Hippocampal formation (tissue), 2 donors: ENCODE results near the gene PELI2.

Experiments
- DNase-seq, 2 donors: peaks; one replicate each; lab custom pipeline; 2025; lab: John Stamatoyannopoulos, UW

The PELI2 gene

GRCh38 chr14:56117765-56118610 is at the start of gene PELI2:
TSS of gene PELI2 (plus strand) at chr14:56118411. CDS start at chr14:56118661, 250 bp downstream.
- DNase-seq = peak; percentile 72 to 91

- DNase-seq = no peak
Measured at GRCh38 chr14:56073799-56074198, 44.4 kb upstream of the PELI2 start.

DNA sequence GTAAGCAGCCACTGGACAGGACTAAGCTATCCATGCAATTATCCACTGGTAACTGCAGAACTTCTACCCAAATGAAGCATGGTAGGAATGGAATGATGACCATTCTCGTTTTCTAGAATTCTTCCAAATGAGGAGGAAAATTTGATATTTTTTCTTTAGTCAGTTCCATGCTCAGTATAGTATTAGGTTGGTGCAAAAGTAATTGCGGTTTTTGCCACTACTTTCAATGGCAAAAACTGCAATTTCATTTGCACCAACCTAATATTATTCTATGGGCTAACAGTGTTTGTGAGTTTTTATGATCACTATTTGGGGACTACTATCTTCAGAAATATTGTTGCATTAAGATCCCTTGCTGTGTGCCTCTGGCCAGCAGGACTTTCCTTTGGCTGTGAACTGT is 42.9 kb upstream of the PELI2 start:
- no peak for DNase-seq

DNA sequence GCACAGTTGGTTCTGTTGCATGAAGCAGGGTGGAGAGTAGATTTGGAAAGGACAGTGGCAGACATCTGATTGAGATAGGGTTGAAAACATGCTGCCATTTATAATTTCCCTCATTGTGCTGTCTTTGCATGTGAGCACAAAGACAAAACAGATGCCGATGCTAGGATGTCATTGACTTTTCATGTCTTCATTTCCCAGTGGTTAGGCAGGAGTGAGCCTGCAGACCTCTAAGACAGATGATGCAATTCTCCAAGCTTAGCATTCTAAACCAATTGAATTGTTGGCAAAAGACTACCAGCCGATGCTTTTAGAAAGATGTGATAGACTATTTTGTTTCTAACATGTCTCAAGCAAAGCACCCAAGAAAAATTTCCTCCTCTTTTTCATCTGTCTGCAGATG is 37.1 kb upstream of the PELI2 start:
- no peak for DNase-seq

DNA sequence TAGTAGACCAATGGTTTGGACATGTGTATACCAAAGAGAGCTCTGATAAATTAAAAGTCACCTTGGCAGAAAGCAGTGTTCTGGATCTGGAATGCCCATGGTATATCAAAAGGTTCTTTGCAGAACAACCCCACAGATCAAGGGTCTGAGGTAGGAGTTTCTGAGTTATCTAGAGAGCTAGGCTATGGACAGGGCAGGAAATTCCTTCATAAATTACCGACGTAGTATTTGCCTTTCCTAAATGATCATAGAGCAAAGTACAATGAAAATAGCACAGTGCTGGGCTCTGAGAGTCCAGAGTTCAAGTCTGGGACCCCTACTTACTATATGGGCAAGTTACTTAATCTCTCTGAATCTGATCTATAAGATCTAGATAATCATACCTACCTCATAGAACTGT is 35.3 kb upstream of the PELI2 start:
- no peak for DNase-seq

- no peak for DNase-seq
Measured at GRCh38 chr14:56085471-56085870, 32.7 kb upstream of the PELI2 start.

- DNase-seq = no peak
Measured at GRCh38 chr14:56087671-56088471, 30.3 kb upstream of the PELI2 start.

DNA sequence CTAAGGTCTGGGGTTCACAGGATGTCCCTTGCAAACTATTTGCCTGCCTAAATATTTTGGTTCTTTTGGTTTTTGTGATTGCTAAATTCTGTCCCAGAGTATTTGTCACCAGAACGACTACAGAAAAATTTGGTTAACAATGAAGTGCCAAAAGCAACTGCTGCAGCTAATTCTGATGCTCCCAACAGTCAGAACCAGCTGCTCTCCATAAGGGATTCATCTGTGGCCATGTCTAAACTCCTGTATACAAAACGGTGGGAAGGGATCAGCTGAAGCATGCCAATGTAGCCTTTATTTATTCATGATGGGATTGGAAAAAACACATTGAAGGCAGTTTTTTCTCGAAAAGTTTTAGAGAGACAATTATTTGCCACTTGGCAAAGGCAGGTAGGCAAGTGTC is 29.3 kb upstream of the PELI2 start:
- no peak for DNase-seq

GRCh38 chr14:56092763-56093162 is 25.4 kb upstream of the PELI2 start:
- no peak for DNase-seq

- DNase-seq = no peak
Measured at GRCh38 chr14:56094076-56094475, 24.1 kb upstream of the PELI2 start.

- DNase-seq = no peak
Measured at GRCh38 chr14:56098021-56098420, 20.2 kb upstream of the PELI2 start.

GRCh38 chr14:56099081-56099797 is 19.0 kb upstream of the PELI2 start:
- no peak for DNase-seq

GRCh38 chr14:56100556-56100955 is 17.7 kb upstream of the PELI2 start:
- no peak for DNase-seq

DNA sequence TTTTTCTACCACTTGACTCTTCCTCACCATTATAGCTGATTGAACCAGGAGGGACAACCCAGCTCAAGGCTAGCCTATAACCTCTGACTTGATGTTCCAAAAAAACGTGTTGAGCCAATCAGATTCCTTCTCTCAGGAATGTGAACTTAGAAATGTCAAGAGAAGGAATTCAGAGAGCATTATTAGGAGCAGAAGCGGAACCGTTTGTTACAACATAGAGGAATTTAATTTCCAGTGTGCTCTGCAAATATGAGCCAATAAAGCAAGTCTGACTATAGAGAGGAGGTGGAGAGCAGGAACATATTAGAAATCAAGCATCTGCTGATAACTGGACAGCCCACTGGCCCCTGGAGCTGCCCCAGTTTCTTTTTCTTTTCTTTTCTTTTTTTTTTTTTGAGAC is 15.3 kb upstream of the PELI2 start:
- no peak for DNase-seq

GRCh38 chr14:56107615-56108014 is 10.6 kb upstream of the PELI2 start:
- DNase-seq = no peak

DNA sequence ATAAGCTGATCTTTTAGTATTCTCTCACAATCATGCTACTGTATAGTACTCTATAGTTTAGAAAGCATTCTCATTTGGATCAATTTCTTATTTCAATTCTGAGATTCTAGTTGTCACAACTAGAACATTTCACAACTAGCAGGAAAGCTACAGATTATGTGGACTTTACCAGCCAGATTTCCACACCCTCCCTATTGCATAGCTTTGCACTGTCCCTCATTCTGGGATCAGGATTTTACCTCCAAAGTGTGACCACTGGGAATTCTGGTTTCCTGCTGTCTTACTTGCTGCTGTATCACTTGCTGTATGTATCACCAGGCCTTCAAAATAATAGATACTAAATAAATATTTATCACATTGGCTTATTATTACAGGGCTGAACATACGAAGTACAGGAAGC is 10.2 kb upstream of the PELI2 start:
- no peak for DNase-seq

GRCh38 chr14:56112781-56113180 is 5.4 kb upstream of the PELI2 start:
- no peak for DNase-seq

- no peak for DNase-seq
Measured at GRCh38 chr14:56115334-56115870, 2.8 kb upstream of the PELI2 start.

DNA sequence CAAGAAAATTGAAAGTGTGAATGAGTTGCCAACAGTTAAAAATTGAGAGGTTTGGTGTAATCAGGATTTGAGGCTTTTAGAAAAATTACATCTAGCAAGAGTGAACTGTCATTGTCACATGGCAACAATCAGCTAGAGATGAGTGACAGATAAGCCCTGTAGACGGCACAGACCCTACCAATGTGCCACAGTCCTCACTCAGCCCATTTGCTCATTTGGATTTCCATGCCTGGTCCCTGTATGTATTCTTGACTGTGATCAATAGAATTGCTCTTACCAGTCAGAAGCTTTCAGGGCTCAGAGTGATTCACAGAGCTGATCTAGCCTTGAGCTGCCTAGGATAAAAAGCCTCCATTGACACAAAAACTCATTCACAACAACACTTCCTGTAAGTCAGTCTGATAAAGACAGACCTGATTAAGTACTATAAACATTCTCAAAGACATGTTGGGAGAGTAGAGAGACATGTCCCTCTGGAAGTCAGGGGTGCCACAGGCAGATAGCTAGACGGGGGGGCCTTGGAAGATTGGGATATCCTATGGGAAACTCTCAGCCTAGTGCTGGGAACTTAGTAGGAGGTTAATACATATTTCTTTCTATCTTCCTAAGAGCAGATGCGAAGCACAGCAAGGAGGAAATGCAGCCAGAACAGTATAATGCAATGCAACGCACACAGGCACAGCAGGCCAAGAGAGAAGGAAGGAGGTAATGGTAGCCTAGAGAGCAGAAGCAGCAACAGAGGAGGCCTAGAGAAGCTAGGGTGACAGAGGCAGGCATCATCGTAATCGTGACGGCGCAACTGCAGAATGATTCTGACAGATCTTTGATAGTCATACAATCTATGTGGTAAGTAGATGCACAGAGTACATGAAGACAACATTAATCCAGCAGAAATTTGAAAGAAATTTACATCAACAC is 2.0 kb upstream of the PELI2 start:
- no peak for DNase-seq

GRCh38 chr14:56118611-56119181 is 485 bp downstream of the PELI2 start:
- DNase-seq = peak in 1 of 2 donors; percentile 60
